GM12892 (cell line): ENCODE data around the gene TTLL11.

Experiments
- POLR2A ChIP-seq: IDR thresholded peaks from 2 replicates; pipeline ENCODE4 v1.6.1; 2011; ENCODE audit warnings: low read depth, low read length, control low read depth
- POLR2AphosphoS5 ChIP-seq: IDR thresholded peaks from 2 replicates; pipeline ENCODE4 v1.6.1; 2011; ENCODE audit warnings: low read depth, low read length, control low read depth
- TAF1 ChIP-seq: IDR thresholded peaks from 2 replicates; pipeline ENCODE4 v1.6.1; 2011; ENCODE audit warnings: low read depth, mild to moderate bottlenecking, control low read depth, low read length, borderline replicate concordance

- TF ChIP-seq POLR2AphosphoS5 = no peak
- no peak for TF ChIP-seq POLR2A
- no peak for TF ChIP-seq TAF1
Measured at GRCh38 chr9:121874524-121874923, 218.6 kb downstream of the TTLL11 start.
